ENCODE measurements around the gene SMCHD1. TPM values are rescaled to one million over a fixed set of nuclear protein-coding genes. Genes with fewer than 3 reads are reported as not detected.
"Not testable (repeated sequence)": the region's sequence is repeated elsewhere in the genome, so short reads cannot be mapped to it uniquely, and the experiment has no call there.

The SMCHD1 gene
- polyA plus RNA-seq, 2 of the 4 experiments (the other 2 are of a cell fraction) = 15.5 to 25.5 TPM

- no peak overlapping the region for H3K4me3 ChIP-seq
- H3K4me2 ChIP-seq = no peak overlapping the region
- POLR2A ChIA-PET = no interaction called here
- no peak for FAIRE-seq
- H3K27ac ChIP-seq = no peak overlapping the region
- no peaks in the 10 kb centered on the region for H3K9me3 ChIP-seq
- DNase-seq (ENCODE audit: low read depth in 1 of 2, low spot score in 1 of 2) = no peak
- no peak for ATAC-seq
- H3K4me1 ChIP-seq = no peaks in the 10 kb centered on the region; the same call in 2 of the 3 replicates
- CTCF ChIA-PET = no interaction called here
- TF ChIP-seq KDM5A (IDR thresholded peaks at IDR 0.05) (no peak), HDAC2 (IDR thresholded peaks at IDR 0.05) (no peak), EHMT2 (IDR thresholded peaks at IDR 0.05; ENCODE audit: low read depth) (no peak), FOSB (CRISPR knock-in tag; IDR thresholded peaks at IDR 0.05) (no peak), NPAS2 (CRISPR knock-in tag; IDR thresholded peaks at IDR 0.05; ENCODE audit: borderline replicate concordance) (no peak), RARB (CRISPR knock-in tag; IDR thresholded peaks at IDR 0.05) (no peak), MAX (IDR thresholded peaks at IDR 0.05) (no peak), SREBF2 (IDR thresholded peaks at IDR 0.05) (no peak), ESRRA (IDR thresholded peaks at IDR 0.05; ENCODE audit: borderline replicate concordance, low read length) (no peak)
- WGBS (ENCODE audit: missing lambda C conversion rate) = 90% methylated on average over 2 of the region's 2 CpGs
These were observed 195.3 kb downstream of the SMCHD1 start for GRCh38 chr18:2850816-2851215.

- Histone ChIP-seq H3K27ac (no peak overlapping the region), H3K9me3 (no peaks in the 10 kb centered on the region), H3K4me1 (no peaks in the 10 kb centered on the region; the same call in 2 of the 3 replicates), H3K4me2 (no peak overlapping the region), H3K4me3 (no peak overlapping the region)
- TF ChIP-seq MAX (IDR thresholded peaks at IDR 0.05) (no peak), GATA3 (IDR thresholded peaks at IDR 0.05; ENCODE audit: borderline replicate concordance) (no peak), FOSB (CRISPR knock-in tag; IDR thresholded peaks at IDR 0.05) (no peak), RFX5 (IDR thresholded peaks at IDR 0.05) (no peak), SREBF2 (IDR thresholded peaks at IDR 0.05) (no peak), HOXB5 (CRISPR knock-in tag; IDR thresholded peaks at IDR 0.05) (no peak), KDM1A (IDR thresholded peaks at IDR 0.05; ENCODE audit: low read depth) (no peak), ZSCAN20 (CRISPR knock-in tag; IDR thresholded peaks at IDR 0.05) (no peak), ZC3H11A (IDR thresholded peaks at IDR 0.05) (no peak), KDM5A (IDR thresholded peaks at IDR 0.05) (no peak), RCOR1 (IDR thresholded peaks at IDR 0.05; ENCODE audit: low read depth, low read length) (no peak), EHF (CRISPR knock-in tag; IDR thresholded peaks at IDR 0.05) (no peak)
- POLR2A ChIA-PET = no interaction called here
- CTCF ChIA-PET = no interaction called here
- FAIRE-seq (no peak), DNase-seq (ENCODE audit: low read depth in 1 of 2, low spot score in 1 of 2) (no peak), ATAC-seq (no peak)
- WGBS (ENCODE audit: missing lambda C conversion rate) = 71% methylated on average over 8 of the region's 8 CpGs
These were observed 196.2 kb downstream of the SMCHD1 start for GRCh38 chr18:2851771-2852170.

- POLR2A ChIA-PET; DNase-seq (ENCODE audit: low read depth in 1 of 2, low spot score in 1 of 2); H3K27ac ChIP-seq; H3K4me3 ChIP-seq; H3K4me1 ChIP-seq; CTCF ChIA-PET; H3K9me3 ChIP-seq; FAIRE-seq; ATAC-seq; H3K4me2 ChIP-seq: not testable (repeated sequence)
- WGBS (ENCODE audit: missing lambda C conversion rate) = 63% methylated on average over 12 of the region's 12 CpGs
These were observed 196.9 kb downstream of the SMCHD1 start for GRCh38 chr18:2852460-2852859.

GRCh38 chr18:2853173-2853925 lies 197.8 kb downstream of the SMCHD1 start:
- WGBS (ENCODE audit: missing lambda C conversion rate) = 79% methylated on average over 18 of the region's 18 CpGs
- no peak overlapping the region for H3K4me3 ChIP-seq
- TF ChIP-seq RARB (CRISPR knock-in tag; IDR thresholded peaks at IDR 0.05) (no peak), CBX2 (IDR thresholded peaks at IDR 0.05; ENCODE audit: borderline replicate concordance, low read depth) (no peak), FOSL2 (IDR thresholded peaks at IDR 0.05) (no peak), FOSL2 (CRISPR knock-in tag; IDR thresholded peaks at IDR 0.05) (no peak), PHF8 (IDR thresholded peaks at IDR 0.05; ENCODE audit: borderline replicate concordance, low read depth) (no peak)
- ChIA-PET POLR2A (no interaction called here), CTCF (no interaction called here)
- ATAC-seq = no peak; a peak in 1 of 6 replicates
- H3K9me3 ChIP-seq = no peaks in the 10 kb centered on the region
- no peak for DNase-seq (ENCODE audit: low read depth in 1 of 2, low spot score in 1 of 2)
- 0 out of 3 replicates have a peak, but pooled peaks cover 4% of the 10 kb centered on the region for H3K4me1 ChIP-seq
- no peak overlapping the region for H3K27ac ChIP-seq
- no peak overlapping the region for H3K4me2 ChIP-seq
- FAIRE-seq = no peak

All from A549 (cell line).